ENCODE measurements around the gene CTDSPL. TPM values are rescaled to one million over a fixed set of nuclear protein-coding genes. Genes with fewer than 3 reads are reported as not detected.

Gene CTDSPL
- total and polyA plus RNA-seq, 2 donors: 36.9 to 58.2 TPM

DNA sequence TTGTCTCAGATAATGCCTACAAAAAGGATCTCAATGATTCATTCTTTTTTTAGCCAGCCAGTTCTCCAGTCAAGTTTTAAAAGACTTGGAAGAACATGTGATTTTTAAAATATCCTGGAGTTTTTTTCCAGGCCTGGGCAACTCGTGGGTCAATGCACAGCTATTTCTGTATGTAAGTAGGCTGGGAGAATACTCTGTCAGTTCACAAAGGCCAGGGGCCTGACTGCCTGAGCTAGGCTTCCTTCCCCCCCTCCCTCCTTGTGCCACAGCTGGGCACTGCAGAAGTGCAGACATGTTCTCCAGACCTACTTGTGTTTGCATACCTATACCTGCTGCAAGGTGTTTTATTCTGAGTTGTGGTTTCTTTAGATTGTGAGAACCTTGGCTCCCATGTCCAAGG lies 43.7 kb downstream of the CTDSPL start:
- DNase-seq (ENCODE audit: extremely low spot score): no peak
- no peaks in the 10 kb centered on the region for H3K4me1 ChIP-seq (ENCODE audit: insufficient read depth)
- no peaks in the 10 kb centered on the region for H3K36me3 ChIP-seq (ENCODE audit: insufficient read depth)
- no peak overlapping the region for H3K27ac ChIP-seq (ENCODE audit: low read depth)
- 25% methylated on average over 1 of the region's 1 CpG for WGBS
- H3K4me3 ChIP-seq (ENCODE audit: low read depth, low read length): no peak overlapping the region

DNA sequence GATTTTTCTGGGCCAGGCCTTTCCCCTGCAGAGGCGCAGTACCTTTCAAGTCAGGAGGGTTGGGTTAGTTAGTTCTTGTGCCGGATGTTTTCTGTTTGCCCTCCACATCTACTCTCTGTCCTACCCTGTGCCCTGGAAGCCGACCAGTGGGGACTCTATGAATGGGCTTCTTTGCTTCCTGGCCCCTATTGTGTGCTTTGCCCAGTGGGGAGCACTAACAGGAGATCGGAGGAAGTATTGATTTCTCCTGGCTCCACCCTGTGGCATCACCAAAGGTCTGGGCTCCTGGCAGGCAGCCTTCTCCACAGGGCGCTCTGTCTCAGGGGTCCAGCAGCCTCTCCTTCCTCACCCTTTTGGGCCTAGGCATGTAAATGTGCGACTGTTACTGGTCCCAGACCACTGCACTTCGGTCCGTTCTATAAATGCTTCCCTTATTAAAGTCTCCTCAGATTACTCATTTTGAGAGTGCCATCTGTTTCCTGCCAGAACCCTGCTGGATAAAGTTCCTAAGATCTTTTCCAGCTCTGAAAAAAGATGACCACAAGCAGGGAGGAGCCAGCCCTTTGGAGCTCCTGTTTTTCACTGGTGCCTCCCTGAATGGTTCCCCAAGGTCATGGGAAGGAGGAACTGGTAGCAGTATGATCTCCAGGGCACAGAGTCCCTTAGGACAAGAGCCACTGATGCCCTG lies 44.5 kb downstream of the CTDSPL start:
- no peak overlapping the region for H3K27ac ChIP-seq (ENCODE audit: low read depth)
- no peak for DNase-seq (ENCODE audit: extremely low spot score)
- 53% methylated on average over 8 of the region's 8 CpGs for WGBS
- no peak overlapping the region for H3K4me3 ChIP-seq (ENCODE audit: low read depth, low read length)
- H3K36me3 ChIP-seq (ENCODE audit: insufficient read depth): no peaks in the 10 kb centered on the region
- no peaks in the 10 kb centered on the region for H3K4me1 ChIP-seq (ENCODE audit: insufficient read depth)

DNA sequence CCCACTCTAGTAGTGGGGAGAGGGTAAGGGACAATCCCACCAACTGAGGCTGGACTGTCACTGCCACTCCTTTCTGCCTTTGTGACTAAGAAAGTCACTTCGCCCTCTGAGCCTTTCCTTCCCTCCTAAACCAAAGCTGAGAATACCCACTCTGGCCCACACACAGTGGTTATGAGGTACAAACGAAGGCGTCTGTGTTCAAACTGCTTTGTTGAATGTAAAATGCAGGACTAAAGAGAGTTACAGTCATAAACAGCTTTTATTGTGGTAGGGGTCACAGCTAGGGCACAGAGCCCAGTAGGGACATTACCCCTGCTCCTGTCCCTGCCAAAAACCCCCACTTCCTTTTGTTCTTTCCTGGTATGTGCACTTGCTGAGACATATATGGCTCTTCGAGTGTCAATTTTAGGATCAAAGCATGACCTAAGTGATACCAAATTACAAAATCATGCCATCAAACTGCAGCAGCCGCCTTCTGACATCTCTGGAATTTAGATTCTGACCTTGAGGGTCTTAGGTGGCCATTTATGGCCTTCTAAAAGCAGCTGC lies 45.1 kb downstream of the CTDSPL start:
- no peak for DNase-seq (ENCODE audit: extremely low spot score)
- H3K4me1 ChIP-seq (ENCODE audit: insufficient read depth): no peaks in the 10 kb centered on the region
- no peak overlapping the region for H3K27ac ChIP-seq (ENCODE audit: low read depth)
- WGBS: 72% methylated on average over 5 of the region's 5 CpGs
- no peaks in the 10 kb centered on the region for H3K36me3 ChIP-seq (ENCODE audit: insufficient read depth)
- H3K4me3 ChIP-seq (ENCODE audit: low read depth, low read length): no peak overlapping the region

DNA sequence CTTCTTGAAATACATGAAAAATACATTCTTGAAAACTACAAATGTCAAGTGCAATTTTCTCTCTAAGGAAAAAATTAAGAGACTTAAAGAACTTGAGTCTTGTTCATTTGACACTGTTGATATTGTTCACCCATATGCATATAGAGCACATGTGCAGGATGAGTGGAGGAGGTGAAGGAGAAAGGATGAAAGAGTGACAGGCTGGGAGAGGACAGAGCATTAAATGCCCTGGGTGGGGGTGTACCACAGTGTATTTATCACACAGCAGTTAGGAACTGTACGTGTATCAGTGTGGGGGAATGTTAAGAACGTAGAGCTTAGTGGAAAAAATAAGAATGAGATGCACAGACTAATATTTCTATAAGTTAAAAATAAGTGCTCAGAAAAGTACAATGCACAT lies 45.7 kb downstream of the CTDSPL start:
- Histone ChIP-seq H3K4me1 (ENCODE audit: insufficient read depth) (no peaks in the 10 kb centered on the region), H3K27ac (ENCODE audit: low read depth) (no peak overlapping the region), H3K4me3 (ENCODE audit: low read depth, low read length) (no peak overlapping the region), H3K36me3 (ENCODE audit: insufficient read depth) (no peaks in the 10 kb centered on the region)
- DNase-seq (ENCODE audit: extremely low spot score): no peak
- WGBS: 68% methylated on average over 2 of the region's 2 CpGs

DNA sequence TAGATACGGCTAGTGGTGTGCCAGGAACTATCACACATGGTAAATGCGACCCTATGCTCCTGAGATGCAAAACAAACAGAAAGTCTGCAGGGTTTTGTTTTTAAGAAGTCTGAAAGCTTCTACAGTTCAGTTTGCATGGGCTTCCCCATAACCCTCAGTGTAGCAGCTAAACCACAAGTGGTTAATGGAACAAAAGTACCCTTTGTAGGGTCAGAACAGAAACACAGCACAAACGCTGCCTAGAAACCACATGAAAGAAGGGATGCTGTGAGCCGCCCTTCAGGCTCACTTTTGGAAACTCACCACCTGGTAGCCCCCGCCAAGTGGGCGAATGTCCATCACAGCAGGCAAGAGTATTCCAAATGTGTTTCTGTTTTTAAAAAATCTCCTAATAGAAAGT lies 46.2 kb downstream of the CTDSPL start:
- Histone ChIP-seq H3K36me3 (ENCODE audit: insufficient read depth) (no peaks in the 10 kb centered on the region), H3K4me1 (ENCODE audit: insufficient read depth) (no peaks in the 10 kb centered on the region), H3K27ac (ENCODE audit: low read depth) (no peak overlapping the region), H3K4me3 (ENCODE audit: low read depth, low read length) (no peak overlapping the region)
- no peak for DNase-seq (ENCODE audit: extremely low spot score)
- 72% methylated on average over 6 of the region's 6 CpGs for WGBS

DNA sequence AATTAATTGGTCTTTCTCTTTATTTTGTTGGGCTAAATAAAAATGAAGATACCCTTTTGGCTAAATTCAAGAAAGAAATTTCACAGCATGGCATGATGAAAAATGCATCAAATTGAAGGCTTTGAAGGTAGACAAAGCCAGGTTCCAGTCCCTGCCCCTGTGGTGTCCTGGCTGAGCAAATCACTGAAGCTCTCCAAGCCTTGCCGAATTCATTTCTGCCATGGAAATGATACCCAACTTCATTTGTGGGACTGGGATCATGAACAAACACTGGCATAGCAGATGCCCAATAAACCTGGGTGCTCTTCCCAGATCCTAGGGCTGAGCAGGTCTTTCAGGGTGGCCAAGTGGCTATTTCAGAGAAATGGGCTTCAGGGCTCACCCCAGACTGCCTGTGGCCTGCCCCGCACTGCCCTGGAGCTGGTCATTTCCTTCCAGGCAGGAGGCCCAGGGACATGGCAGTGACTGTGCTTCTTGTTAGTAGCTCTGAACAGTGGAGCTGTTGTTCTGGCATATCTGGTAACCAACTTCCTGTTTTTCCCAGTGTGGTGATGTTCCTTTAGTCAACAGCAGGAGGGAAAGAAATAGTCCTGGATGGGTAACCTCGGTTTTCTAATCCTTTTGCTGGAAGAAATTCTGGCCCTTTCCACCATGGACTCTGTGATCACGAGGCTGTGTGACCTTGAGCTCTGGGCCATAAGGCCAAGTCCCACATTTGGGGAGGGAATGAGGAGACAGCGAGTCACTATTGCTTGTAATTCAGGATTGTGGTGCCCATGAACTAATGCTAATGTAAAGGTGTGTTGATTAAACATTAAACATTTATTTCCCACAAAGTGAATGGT lies 47.6 kb downstream of the CTDSPL start:
- H3K4me1 ChIP-seq (ENCODE audit: insufficient read depth): no peaks in the 10 kb centered on the region
- H3K4me3 ChIP-seq (ENCODE audit: low read depth, low read length): no peak overlapping the region
- WGBS: 89% methylated on average over 5 of the region's 5 CpGs
- DNase-seq (ENCODE audit: extremely low spot score): no peak
- H3K27ac ChIP-seq (ENCODE audit: low read depth): no peak overlapping the region
- H3K36me3 ChIP-seq (ENCODE audit: insufficient read depth): no peaks in the 10 kb centered on the region

DNA sequence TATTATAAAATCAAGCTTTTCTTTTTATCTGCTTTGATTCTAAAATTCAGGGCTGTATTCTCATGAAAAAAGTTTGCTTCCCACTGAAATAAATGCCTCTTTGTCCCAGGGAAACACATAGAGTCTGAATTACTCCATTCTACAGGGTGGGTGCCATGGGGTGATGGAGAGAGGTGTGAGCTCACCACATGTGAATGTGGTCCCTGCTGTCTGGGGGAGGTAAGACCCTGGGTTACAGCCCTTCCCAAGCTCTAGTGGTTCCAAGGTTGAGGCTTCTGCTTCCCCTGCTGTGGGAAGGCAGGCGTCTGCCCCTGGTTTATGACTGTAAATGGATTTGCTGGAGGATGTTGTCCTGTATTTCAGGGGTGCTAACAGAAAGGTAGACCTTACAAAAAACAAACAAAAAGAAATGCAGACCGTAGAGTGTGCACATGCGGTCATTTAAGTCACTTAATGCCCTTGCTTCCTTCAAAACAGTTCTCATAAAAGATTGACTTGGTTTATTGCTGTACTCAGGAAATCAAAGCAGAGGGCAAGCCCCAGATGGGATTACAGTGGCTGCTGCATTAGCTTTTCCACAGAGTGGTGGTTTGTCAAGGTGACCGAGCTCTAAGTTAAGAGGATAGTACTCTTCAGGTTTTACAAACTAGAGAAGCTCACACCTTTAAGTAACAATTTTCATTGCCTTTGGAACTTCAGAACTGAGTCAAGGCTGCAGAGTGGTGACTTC lies 49.2 kb downstream of the CTDSPL start:
- no peak for DNase-seq (ENCODE audit: extremely low spot score)
- WGBS: 74% methylated on average over 4 of the region's 4 CpGs
- H3K27ac ChIP-seq (ENCODE audit: low read depth): no peak overlapping the region

DNA sequence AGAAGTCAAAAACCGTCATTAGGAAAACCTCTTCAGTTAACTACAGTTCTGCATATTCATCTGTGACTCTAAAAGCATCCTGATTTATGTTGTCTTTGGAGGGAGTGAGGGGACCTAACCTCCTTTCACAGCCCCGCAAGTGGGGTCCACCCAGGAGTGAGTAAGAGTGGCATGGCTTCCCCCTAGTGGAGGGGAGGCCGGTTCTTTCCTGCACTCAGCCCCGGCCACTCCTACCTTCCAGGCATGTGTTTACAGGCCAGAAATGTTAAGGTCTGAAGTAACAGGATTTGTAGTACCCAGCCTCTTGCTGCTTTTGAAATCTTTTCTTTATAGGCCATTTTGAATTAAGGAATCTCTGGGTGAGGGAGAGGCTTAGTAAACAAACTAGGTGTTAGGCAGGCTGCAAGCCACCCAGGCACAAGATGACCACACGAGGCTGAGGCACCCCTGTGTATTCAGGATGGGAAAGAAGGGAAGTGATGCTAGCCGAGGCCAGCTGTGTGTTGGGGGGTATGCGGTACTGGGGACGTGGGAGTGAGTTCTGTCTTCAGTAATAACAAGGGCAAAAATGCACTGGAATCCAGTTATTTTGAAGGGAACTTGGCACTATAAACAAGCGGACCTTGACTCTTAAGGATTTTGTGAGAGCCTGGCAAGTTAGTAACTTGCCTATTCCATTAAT lies 50.5 kb downstream of the CTDSPL start:
- Histone ChIP-seq H3K27ac (ENCODE audit: low read depth) (peak overlapping the region; percentile 7), H3K36me3 (ENCODE audit: insufficient read depth) (no peaks in the 10 kb centered on the region), H3K4me3 (ENCODE audit: low read depth, low read length) (no peak overlapping the region), H3K4me1 (ENCODE audit: insufficient read depth) (no peaks in the 10 kb centered on the region)
- peak; percentile 25 for DNase-seq (ENCODE audit: extremely low spot score)
- 74% methylated on average over 9 of the region's 9 CpGs for WGBS

More for the DNA sequence above, 49.2 kb downstream of the CTDSPL start:
- Histone ChIP-seq H3K4me1 (ENCODE audit: insufficient read depth) (no peaks in the 10 kb centered on the region), H3K4me3 (ENCODE audit: low read depth, low read length) (no peak overlapping the region), H3K36me3 (ENCODE audit: insufficient read depth) (no peaks in the 10 kb centered on the region)

DNA sequence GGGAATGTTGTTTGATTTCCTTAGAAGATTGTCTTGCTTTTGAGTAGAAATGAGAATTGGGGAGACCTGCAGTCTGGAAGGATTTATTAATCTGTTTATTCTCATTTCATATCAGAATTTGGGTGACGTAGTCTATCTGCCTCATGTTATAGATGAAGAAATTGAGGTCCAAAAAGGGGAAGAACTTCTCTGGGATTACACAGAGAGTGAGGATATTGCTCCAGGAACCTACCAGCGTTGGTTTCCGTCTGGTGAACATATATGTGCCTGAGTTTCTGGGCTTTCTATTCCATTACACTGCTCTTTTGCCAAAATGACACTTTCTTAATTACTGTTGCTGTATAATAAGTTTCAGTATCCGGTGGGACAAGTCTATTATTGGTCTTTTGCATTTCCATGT lies 51.8 kb downstream of the CTDSPL start:
- WGBS: 87% methylated on average over 4 of the region's 4 CpGs
- Histone ChIP-seq H3K36me3 (ENCODE audit: insufficient read depth) (no peaks in the 10 kb centered on the region), H3K4me1 (ENCODE audit: insufficient read depth) (no peaks in the 10 kb centered on the region), H3K27ac (ENCODE audit: low read depth) (no peak overlapping the region), H3K4me3 (ENCODE audit: low read depth, low read length) (no peak overlapping the region)
- DNase-seq (ENCODE audit: extremely low spot score): no peak

DNA sequence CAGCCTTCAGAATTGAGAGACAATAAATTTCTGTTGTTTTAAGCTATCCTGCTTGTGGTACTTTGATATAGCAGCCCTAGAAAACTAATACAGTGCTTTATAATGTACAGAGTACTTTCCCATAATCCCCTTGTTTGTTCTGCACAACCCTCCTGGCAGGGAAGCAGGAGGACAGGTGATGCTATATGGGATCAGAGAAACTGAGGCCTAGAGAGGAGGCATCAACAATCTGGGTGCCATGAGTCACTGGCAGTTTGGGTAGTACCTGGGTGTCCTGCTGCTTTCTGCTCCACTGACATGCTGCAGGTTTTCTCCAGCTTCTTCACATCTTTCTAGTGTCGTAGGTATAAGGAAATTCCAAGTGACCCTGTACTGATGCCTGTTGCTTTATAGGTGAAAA lies 55.0 kb downstream of the CTDSPL start:
- H3K36me3 ChIP-seq (ENCODE audit: insufficient read depth): no peaks in the 10 kb centered on the region
- H3K4me3 ChIP-seq (ENCODE audit: low read depth, low read length): no peak overlapping the region
- DNase-seq (ENCODE audit: extremely low spot score): no peak
- no peak overlapping the region for H3K27ac ChIP-seq (ENCODE audit: low read depth)
- peaks cover 2% of the 10 kb centered on the region for H3K4me1 ChIP-seq (ENCODE audit: insufficient read depth)
- WGBS: 90% methylated on average over 1 of the region's 1 CpG

DNA sequence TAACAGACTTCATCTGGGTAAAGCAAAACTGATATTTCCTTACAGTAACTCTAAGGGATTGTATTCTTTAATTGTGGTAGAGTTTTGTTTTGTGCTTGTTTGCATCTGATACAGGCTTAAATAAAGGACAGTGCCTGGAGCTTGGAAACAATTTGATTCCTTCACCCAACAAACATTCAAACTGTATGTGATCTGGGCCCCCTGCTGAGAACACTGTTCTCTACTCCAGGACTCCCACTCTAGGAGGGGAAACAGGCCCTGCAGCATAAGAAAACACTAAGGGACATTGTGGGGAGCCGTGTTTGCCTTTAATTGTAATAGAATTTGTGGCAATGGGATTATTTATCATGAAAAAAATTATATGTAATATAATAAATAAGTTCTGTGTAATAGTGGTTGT lies 56.9 kb downstream of the CTDSPL start:
- no peak for DNase-seq (ENCODE audit: extremely low spot score)
- Histone ChIP-seq H3K27ac (ENCODE audit: low read depth) (no peak overlapping the region), H3K4me3 (ENCODE audit: low read depth, low read length) (no peak overlapping the region), H3K4me1 (ENCODE audit: insufficient read depth) (peaks cover 2% of the 10 kb centered on the region), H3K36me3 (ENCODE audit: insufficient read depth) (no peaks in the 10 kb centered on the region)
- 89% methylated on average over 1 of the region's 1 CpG for WGBS

DNA sequence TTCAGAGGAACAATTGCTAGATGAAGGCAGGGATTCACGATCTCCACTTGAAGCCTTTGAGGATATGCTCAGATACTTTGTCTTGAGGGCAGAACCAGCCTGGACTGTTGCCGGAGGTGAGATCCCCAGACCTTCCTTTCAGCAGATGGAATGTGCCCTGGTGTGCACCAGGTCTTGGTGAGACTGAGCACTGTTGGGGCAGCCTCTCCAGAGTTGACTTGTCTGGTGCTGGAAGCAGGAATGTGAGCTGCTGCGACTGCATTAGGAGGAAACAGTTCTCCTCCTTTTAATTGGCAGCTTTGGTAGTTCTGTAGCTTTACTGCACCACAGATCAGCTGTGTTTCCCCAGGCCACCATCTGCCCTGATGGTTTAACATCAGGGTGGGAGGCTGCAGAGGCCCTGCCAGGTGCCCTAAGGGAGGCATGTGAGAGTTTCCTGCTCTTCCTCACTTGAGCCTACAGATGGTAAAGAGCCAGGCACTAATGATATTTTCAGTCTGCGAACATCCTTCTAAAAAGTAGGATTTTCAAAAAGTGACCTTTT lies 58.5 kb downstream of the CTDSPL start:
- 91% methylated on average over 4 of the region's 4 CpGs for WGBS

DNA sequence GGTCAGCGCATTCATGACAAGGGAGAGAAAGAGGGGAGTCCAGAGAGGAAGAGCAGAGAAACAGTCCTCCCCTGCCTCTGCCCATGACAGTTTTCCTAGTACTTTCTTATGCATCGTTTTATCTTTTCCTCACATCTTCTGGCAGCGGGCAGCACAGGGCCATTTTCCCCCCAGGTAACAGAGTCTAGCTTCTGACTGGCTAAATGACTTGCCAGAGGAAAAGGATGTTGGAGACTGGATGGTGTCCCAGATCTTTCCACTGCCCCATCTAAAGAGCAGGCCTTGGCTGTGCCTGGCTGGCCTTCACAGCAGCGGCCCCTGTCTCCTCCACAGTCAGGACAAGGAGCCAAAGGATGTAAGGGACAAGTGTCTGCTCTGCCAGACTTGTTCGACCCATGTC lies 59.3 kb downstream of the CTDSPL start:
- no peak overlapping the region for H3K27ac ChIP-seq (ENCODE audit: low read depth)
- H3K4me1 ChIP-seq (ENCODE audit: insufficient read depth): peaks cover 2% of the 10 kb centered on the region

More for the DNA sequence above, 58.5 kb downstream of the CTDSPL start:
- no peak for DNase-seq (ENCODE audit: extremely low spot score)
- H3K36me3 ChIP-seq (ENCODE audit: insufficient read depth): no peaks in the 10 kb centered on the region
- H3K4me3 ChIP-seq (ENCODE audit: low read depth, low read length): no peak overlapping the region
- H3K4me1 ChIP-seq (ENCODE audit: insufficient read depth): peaks cover 2% of the 10 kb centered on the region
- H3K27ac ChIP-seq (ENCODE audit: low read depth): no peak overlapping the region

More for the DNA sequence above, 59.3 kb downstream of the CTDSPL start:
- H3K4me3 ChIP-seq (ENCODE audit: low read depth, low read length): no peak overlapping the region
- no peaks in the 10 kb centered on the region for H3K36me3 ChIP-seq (ENCODE audit: insufficient read depth)
- 73% methylated on average over 5 of the region's 5 CpGs for WGBS
- DNase-seq (ENCODE audit: extremely low spot score): no peak
